OCI-LY3 (cell line): ENCODE measurements around the gene WDR72.
"Not testable (repeated sequence)": the region's sequence is repeated elsewhere in the genome, so short reads cannot be mapped to it uniquely, and the experiment has no call there.

ENCODE experiments used
- H2AFZ ChIP-seq: fragments of 200-600, 300-600 bp; shearing (Covaris generic); 2 replicates; pipeline ENCODE4 v1.6.0; 2014; ENCODE audit warnings: antibody characterized with exemption, low read depth, low read length
- H3K27ac ChIP-seq: fragments of 200-600, 300-600 bp; sonication (generic); 2 replicates; pipeline ENCODE4 v1.5.1; 2014; ENCODE audit warnings: mild to moderate bottlenecking, low read length, moderate library complexity, mixed read lengths
- H3K27me3 ChIP-seq: fragments of 200-600, 300-600 bp; sonication (generic); 2 replicates; pipeline ENCODE4 v1.6.1; 2014; ENCODE audit warnings: low read depth, low read length, mixed read lengths
- H3K36me3 ChIP-seq: fragments of 200-600, 300-600 bp; sonication (generic); replicated peaks from 2 replicates; pipeline ENCODE3; 2014; ENCODE audit warnings: low read depth, low read length, mixed read lengths
- H3K4me1 ChIP-seq: fragments of 300-600, 200-600 bp; sonication (generic); 2 replicates; pipeline ENCODE4 v1.6.1; 2014; ENCODE audit warnings: low read length, mixed read lengths
- H3K4me2 ChIP-seq: fragments of 200-600, 300-600 bp; sonication (generic); 2 replicates; pipeline ENCODE4 v1.6.1; 2014; ENCODE audit warnings: low read length, mixed read lengths
- H3K4me3 ChIP-seq: fragments of 300-600, 200-600 bp; sonication (generic); 2 replicates; pipeline ENCODE4 v1.5.1; 2014; ENCODE audit warnings: antibody characterized with exemption, mild to moderate bottlenecking, low read length, moderate library complexity
- H3K79me2 ChIP-seq: fragments of 300-600, 200-600 bp; shearing (Covaris generic); 2 replicates; pipeline ENCODE4 v1.6.1; 2014; ENCODE audit warnings: mild to moderate bottlenecking, low read length, mixed read lengths
- H3K9ac ChIP-seq: fragments of 300-600, 200-600 bp; shearing (Covaris generic); 2 replicates; pipeline ENCODE4 v1.6.0; 2014; ENCODE audit warnings: mild to moderate bottlenecking, low read length, moderate library complexity
- H3K9me3 ChIP-seq: fragments of 200-600, 300-600 bp; shearing (Covaris generic); 2 replicates; pipeline ENCODE4 v1.6.1; 2014; ENCODE audit warnings: low read length, mixed read lengths; ENCODE audit not compliant: insufficient read depth
- H4K20me1 ChIP-seq: fragments of 200-600, 300-600 bp; sonication (generic); 2 replicates; pipeline ENCODE4 v1.6.1; 2016; ENCODE audit warnings: low read length, mixed read lengths; ENCODE audit not compliant: insufficient read depth
- CTCF ChIP-seq: fragments of 200-600, 300-600 bp; sonication (generic); IDR thresholded peaks from 2 replicates; pipeline ENCODE4 v1.5.1; 2014; ENCODE audit warnings: antibody characterized with exemption, low read length, low read depth
- EZH2phosphoT487 ChIP-seq: fragments of 200-600 bp; shearing (Covaris generic); IDR thresholded peaks from 2 replicates; pipeline ENCODE4 v1.6.1; 2018; ENCODE audit warnings: antibody characterized with exemption, mixed run types, low read depth

WDR72 gene

GRCh38 chr15:53555226-53555625, 204.2 kb downstream of the WDR72 start:
- TF ChIP-seq CTCF (no peak), EZH2phosphoT487 (no peak)

GRCh38 chr15:53549697-53550305, 209.7 kb downstream of the WDR72 start:
- no peaks in the 10 kb centered on the region for H4K20me1 ChIP-seq
- no peaks in the 10 kb centered on the region for H3K36me3 ChIP-seq
- H3K4me2 ChIP-seq: no peak overlapping the region
- no peaks in the 10 kb centered on the region for H3K79me2 ChIP-seq
- H3K4me1 ChIP-seq: no peaks in the 10 kb centered on the region
- no peak overlapping the region for H3K4me3 ChIP-seq
- no peaks in the 10 kb centered on the region for H3K27me3 ChIP-seq
- H3K27ac ChIP-seq: no peak overlapping the region
- no peak for TF ChIP-seq CTCF
- no peak for TF ChIP-seq EZH2phosphoT487
- H2AFZ ChIP-seq: no peak overlapping the region
- no peak overlapping the region for H3K9ac ChIP-seq
- H3K9me3 ChIP-seq: no peaks in the 10 kb centered on the region

More at GRCh38 chr15:53555226-53555625, 204.2 kb downstream of the WDR72 start:
- no peaks in the 10 kb centered on the region for H3K9me3 ChIP-seq
- no peak overlapping the region for H3K4me3 ChIP-seq
- no peak overlapping the region for H3K4me2 ChIP-seq
- H4K20me1 ChIP-seq: no peaks in the 10 kb centered on the region
- no peaks in the 10 kb centered on the region for H3K4me1 ChIP-seq
- no peak overlapping the region for H2AFZ ChIP-seq
- no peaks in the 10 kb centered on the region for H3K79me2 ChIP-seq
- H3K27ac ChIP-seq: no peak overlapping the region
- no peaks in the 10 kb centered on the region for H3K27me3 ChIP-seq
- H3K9ac ChIP-seq: no peak overlapping the region
- H3K36me3 ChIP-seq: no peaks in the 10 kb centered on the region

GRCh38 chr15:53548236-53548635, 211.2 kb downstream of the WDR72 start:
- Histone ChIP-seq H2AFZ (no peak overlapping the region), H3K27ac (no peak overlapping the region), H4K20me1 (no peaks in the 10 kb centered on the region), H3K9me3 (no peaks in the 10 kb centered on the region), H3K4me3 (no peak overlapping the region), H3K9ac (no peak overlapping the region), H3K4me2 (no peak overlapping the region), H3K4me1 (no peaks in the 10 kb centered on the region), H3K79me2 (no peaks in the 10 kb centered on the region), H3K36me3 (no peaks in the 10 kb centered on the region), H3K27me3 (no peaks in the 10 kb centered on the region)
- no peak for TF ChIP-seq EZH2phosphoT487
- no peak for TF ChIP-seq CTCF

- not testable (repeated sequence) for H3K36me3 ChIP-seq, H3K4me2 ChIP-seq, H3K79me2 ChIP-seq, H3K9me3 ChIP-seq, H3K4me3 ChIP-seq, H3K27me3 ChIP-seq, H4K20me1 ChIP-seq, H2AFZ ChIP-seq, H3K9ac ChIP-seq, H3K4me1 ChIP-seq, H3K27ac ChIP-seq
Measured at GRCh38 chr15:53540626-53541300, 218.7 kb downstream of the WDR72 start.
